Astrocyte of the cerebellum (primary cell): ENCODE results near the gene TBC1D7.

Experiments
- DNase-seq: peaks from one replicate; pipeline ENCODE4 v3.0.0-alpha.2; 2011; ENCODE audit warnings: low read depth
- H3K4me3 ChIP-seq: 2 replicates; pipeline ENCODE4 v1.5.1; 2011; ENCODE audit warnings: mild to moderate bottlenecking, low read depth, low read length, moderate library complexity
- CTCF ChIP-seq: IDR thresholded peaks from 2 replicates; pipeline ENCODE4 v1.5.1; 2012; ENCODE audit warnings: low read length, low read depth, moderate library complexity, mild to moderate bottlenecking; ENCODE audit errors: missing control alignments
- in situ Hi-C: cut with HindIII; loops from 2 replicates; pipeline ENCODE4 v1.10.0; 2017; ENCODE audit warnings: low sequenced_read_pairs

The TBC1D7 gene

GRCh38 chr6:13367396-13367795, 39.1 kb upstream of the TBC1D7 start:
- no peak overlapping the region for H3K4me3 ChIP-seq
- no peak for DNase-seq
- no peak for TF ChIP-seq CTCF
- in situ Hi-C loops = no loop called here

GRCh38 chr6:13365320-13365719, 37.0 kb upstream of the TBC1D7 start:
- no peak for TF ChIP-seq CTCF

GRCh38 chr6:13364842-13365241, 36.5 kb upstream of the TBC1D7 start:
- no peak for DNase-seq
- in situ Hi-C loops = no loop called here
- no peak for TF ChIP-seq CTCF
- no peak overlapping the region for H3K4me3 ChIP-seq

More at GRCh38 chr6:13365320-13365719, 37.0 kb upstream of the TBC1D7 start:
- no peak overlapping the region for H3K4me3 ChIP-seq
- no peak for DNase-seq
- in situ Hi-C loops = no loop called here

- in situ Hi-C loops = no loop called here
- peak; percentile 90 for DNase-seq
- H3K4me3 ChIP-seq = no peak overlapping the region
- TF ChIP-seq CTCF = no peak
Observed at GRCh38 chr6:13362412-13362811, 34.1 kb upstream of the TBC1D7 start.

- in situ Hi-C loops = no loop called here
Observed at GRCh38 chr6:13360671-13361540, 32.6 kb upstream of the TBC1D7 start.

GRCh38 chr6:13359287-13359686, 30.9 kb upstream of the TBC1D7 start:
- in situ Hi-C loops = no loop called here
- no peak for TF ChIP-seq CTCF
- DNase-seq = no peak
- no peak overlapping the region for H3K4me3 ChIP-seq

More at GRCh38 chr6:13360671-13361540, 32.6 kb upstream of the TBC1D7 start:
- H3K4me3 ChIP-seq = no peak overlapping the region
- no peak for DNase-seq
- TF ChIP-seq CTCF = no peak
